Measurements from ENCODE around the gene ID3.

DNA sequence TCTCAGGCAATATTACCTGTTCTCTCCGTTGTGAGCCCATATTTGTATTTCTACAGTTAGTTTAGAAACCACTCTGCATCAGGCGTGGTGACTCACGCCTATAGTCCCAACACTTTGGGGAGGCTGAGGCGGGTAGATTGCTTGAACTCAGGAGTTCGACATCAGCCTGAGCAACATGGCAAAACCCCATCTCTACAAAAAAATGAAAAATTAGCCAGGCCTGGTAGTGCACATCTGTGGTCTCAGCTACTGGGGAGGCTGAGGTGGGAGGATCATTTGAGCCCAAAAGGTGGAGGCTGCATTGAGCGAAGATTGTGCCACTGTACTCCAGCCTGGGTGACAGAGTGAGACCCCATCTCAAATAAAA lies 19.7 kb upstream of the ID3 start:
- TF ChIP-seq, protein P1, sequence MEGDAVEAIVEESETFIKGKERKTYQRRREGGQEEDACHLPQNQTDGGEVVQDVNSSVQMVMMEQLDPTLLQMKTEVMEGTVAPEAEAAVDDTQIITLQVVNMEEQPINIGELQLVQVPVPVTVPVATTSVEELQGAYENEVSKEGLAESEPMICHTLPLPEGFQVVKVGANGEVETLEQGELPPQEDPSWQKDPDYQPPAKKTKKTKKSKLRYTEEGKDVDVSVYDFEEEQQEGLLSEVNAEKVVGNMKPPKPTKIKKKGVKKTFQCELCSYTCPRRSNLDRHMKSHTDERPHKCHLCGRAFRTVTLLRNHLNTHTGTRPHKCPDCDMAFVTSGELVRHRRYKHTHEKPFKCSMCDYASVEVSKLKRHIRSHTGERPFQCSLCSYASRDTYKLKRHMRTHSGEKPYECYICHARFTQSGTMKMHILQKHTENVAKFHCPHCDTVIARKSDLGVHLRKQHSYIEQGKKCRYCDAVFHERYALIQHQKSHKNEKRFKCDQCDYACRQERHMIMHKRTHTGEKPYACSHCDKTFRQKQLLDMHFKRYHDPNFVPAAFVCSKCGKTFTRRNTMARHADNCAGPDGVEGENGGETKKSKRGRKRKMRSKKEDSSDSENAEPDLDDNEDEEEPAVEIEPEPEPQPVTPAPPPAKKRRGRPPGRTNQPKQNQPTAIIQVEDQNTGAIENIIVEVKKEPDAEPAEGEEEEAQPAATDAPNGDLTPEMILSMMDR (IDR thresholded peaks at IDR 0.05) = no peak
- no peak for TF ChIP-seq POLR2A (IDR thresholded peaks at IDR 0.05)

Data from Peyer's patch (tissue), 4 donors.